NCI-H1436 (cell line): ENCODE results near the gene C1GALT1.
"Not testable (repeated sequence)": the region's sequence is repeated elsewhere in the genome, so short reads cannot be mapped to it uniquely, and the experiment has no call there.

Source experiments
- DNase-seq: peaks from one replicate; lab custom pipeline; 2025; lab: John Stamatoyannopoulos, UW

The C1GALT1 gene

DNA sequence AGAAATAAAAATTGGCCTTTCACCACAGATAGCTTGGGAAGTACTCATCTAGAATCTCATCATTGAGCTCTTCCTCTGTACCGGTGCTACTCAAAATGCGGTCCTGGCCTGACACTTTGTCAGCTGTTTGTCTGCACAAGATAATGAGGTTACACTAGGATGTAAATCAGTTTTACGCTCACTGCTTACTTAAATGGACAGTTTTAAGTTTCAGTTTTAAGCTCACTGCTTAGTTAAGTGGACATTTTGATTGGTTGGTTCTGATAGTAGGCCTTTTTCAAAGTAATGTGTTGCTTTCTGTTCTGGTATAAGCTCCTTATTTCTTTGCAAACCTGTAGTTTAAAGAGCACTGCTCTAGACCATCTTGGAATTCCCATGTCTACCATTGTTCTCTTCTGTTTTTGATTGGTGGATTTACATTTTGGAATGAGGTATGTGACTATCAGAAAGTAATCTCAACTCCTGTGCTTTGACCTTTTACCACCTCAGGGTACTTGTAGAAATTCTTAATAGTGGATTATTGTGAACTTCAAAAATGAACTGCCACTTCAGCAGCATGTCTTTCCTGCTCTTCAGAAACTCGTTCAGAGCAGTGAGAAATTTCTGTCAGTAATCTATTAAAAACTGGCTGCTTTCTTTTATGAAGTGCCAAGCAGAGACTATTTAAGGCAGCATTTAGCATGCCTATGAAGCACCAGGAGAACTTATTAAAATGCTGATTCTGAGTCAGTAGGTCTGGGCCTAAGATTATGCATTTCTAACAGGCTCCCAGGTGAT lies 55.0 kb downstream of the C1GALT1 start:
- no peak for DNase-seq

DNA sequence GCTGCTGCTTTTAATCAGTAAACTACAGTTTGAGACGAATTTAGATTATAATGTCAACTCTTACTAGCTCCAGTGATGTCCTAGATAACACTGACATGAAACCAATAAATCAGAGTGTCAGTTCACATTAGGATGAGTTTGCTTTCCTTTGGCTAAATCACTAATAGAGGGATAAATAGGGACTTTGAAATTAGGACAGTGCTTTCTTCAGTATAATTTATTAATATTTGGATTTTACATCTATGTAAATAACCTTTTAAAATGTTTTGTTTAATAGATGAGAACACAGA lies 55.6 kb downstream of the C1GALT1 start:
- no peak for DNase-seq

- no peak for DNase-seq
Observed at GRCh38 chr7:7239346-7239745, 57.0 kb downstream of the C1GALT1 start.

GRCh38 chr7:7242899-7243298 lies 60.6 kb downstream of the C1GALT1 start:
- no peak for DNase-seq

- DNase-seq: not testable (repeated sequence)
Observed at GRCh38 chr7:7245233-7245632, 62.9 kb downstream of the C1GALT1 start.

DNA sequence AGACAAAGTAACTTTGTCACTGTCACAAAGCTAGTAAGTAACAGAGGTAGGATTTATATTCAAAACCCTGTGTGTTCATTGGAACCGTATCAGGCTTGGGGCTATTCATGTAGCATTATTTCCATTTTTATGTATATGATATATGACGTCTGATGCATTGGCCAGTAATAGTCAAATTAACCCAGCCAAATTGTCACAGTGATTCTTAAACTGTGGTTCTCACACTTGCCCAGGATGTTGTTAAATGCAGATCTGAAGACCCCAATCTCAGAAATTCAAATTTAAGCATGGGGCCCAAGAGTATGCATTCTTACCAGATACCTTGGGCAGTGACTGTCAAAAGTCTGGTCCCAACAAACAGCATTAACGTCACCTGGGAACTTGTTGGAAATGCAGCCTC lies 63.9 kb downstream of the C1GALT1 start:
- DNase-seq: no peak

- no peak for DNase-seq
Observed at GRCh38 chr7:7247658-7248057, 65.3 kb downstream of the C1GALT1 start.

DNA sequence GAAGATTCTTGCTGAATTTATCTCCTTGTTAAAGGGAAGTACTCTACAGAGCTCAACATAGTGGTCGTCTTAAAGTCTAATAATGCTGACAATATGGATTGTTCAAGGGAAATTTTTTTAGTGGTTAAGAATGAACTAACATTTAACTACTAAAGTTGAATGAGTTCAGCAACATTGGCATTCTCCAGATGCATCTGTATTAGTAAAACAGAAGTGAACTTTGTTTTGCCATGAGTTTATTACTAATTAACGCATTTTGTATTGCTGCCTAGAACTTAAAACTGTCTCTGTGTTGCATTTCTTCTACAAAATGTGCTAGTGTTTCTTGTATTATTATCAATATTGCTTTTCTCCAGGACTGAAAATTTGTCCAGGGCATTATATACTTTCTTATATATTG lies 67.5 kb downstream of the C1GALT1 start:
- no peak for DNase-seq

GRCh38 chr7:7251742-7252141 lies 69.4 kb downstream of the C1GALT1 start:
- no peak for DNase-seq

DNA sequence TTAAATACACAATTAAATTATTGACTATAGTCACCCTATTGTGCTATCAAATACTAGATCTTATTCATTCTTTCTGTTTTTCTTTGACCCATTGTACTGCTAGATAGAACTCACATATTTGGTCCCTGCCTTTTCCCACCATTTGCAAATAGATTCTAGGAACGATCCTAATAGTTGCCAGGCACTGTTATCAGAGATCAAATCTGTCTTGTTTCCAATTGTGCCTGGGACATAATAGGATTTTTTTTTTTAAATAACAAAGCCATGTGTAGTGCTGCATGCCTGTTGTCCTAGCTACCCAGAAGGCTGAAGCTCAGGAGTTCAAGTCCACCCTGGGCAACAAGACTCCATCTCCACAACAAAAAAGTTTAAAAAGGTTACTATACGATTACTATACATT lies 72.0 kb downstream of the C1GALT1 start:
- DNase-seq: no peak

DNA sequence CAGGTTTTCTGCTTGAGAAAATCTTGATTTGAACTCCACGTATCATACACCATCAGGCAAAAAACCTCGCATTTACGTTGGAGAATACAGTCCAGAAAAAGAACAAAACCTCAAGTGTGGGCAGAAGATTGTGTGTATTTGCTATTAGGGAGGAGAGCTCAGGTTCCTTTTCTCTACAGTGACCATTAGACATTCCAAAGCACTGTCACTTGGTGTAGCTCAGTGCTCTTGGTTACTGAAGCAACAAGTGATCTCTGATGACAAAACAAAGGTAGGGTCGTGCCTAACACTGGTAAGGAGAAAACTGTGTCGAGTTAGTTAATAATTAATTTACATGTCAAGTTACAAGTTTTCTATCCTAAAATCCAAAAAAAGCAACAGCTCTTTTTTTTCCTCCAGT lies 72.6 kb downstream of the C1GALT1 start:
- no peak for DNase-seq

GRCh38 chr7:7256731-7257274 lies 74.5 kb downstream of the C1GALT1 start:
- no peak for DNase-seq

DNA sequence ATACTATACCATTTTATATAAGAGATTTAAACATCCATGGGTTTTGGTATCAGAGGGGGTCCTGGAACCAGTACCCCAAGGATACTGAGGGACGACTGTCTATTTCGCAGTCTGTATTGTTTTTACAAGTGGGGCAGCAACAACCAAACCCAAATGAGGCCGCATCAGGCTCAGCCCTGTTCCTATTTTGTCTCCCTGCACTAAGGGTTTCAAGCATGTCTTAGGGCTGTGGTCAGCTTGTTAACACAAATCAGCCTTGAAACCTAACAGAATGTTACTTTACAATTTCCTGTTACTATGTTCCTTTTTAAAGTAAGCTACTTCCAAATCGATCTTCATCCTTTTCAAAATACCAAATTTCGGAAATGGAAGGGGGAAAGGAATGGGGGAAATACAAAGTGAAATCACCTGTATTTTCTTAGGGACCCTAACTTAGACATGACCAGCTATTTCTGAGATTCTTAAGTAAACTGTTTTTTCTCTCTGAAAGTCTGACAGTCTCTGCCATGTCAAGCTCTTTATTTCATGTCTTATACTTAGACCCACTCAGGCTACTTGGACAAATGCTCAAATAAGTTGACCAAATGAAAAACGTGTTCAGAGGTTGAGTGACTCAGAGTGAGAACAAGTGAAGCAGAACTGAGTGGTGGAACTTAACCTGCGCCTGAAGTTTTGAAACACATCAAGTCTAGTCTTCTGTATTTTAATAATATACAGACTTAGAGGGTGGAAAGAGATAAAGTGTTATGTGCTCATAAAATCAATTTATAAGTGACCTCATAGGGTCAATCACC lies 75.8 kb downstream of the C1GALT1 start:
- DNase-seq: no peak

- no peak for DNase-seq
Observed at GRCh38 chr7:7261863-7262262, 79.5 kb downstream of the C1GALT1 start.

DNA sequence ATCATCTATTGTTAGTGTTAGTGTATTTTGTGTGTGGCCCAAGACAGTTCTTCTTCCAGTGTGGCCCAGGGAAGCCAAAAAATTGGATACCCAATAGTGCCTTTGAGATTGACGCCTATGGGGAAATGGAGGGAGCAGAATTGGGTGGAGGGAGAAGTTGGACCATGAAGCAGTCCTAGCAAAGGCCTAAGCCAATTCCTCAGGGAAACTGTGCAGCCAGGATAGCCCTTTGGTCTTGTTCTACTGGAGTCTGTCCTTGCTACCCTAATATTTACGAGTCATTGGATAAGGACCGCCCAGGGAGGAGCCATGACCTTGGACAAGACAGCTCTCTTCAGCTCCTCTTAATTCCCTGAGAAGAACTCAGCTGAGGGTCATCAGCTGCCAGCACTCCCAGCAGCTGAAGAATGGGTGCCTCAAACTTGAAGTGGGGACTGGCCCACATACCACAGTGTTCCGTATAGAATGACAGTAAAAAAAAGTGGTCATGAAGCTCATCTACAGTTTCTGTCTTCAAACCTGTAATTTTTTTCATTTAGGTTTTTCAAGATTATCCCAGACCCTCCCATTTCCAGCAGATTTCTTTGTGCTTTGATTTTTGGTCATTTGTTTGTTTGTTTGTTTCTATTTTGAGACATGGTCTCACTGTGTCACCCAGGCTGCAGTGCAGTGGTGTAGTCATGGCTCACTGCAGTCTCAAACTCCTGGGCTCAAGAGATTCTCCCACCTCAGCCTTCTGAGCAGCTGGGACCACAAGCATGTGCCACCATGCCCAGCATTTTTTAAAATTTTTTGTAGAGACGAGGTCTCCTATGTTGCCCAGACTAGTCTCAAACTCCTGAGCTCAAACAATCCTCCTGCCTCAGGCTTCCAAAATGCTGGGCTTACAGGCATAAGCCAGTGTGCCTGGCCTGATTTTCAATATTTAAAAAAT lies 81.2 kb downstream of the C1GALT1 start:
- no peak for DNase-seq

GRCh38 chr7:7264306-7265040 lies 82.1 kb downstream of the C1GALT1 start:
- DNase-seq: no peak

- DNase-seq: no peak
Observed at GRCh38 chr7:7265081-7266075, 83.0 kb downstream of the C1GALT1 start.

DNA sequence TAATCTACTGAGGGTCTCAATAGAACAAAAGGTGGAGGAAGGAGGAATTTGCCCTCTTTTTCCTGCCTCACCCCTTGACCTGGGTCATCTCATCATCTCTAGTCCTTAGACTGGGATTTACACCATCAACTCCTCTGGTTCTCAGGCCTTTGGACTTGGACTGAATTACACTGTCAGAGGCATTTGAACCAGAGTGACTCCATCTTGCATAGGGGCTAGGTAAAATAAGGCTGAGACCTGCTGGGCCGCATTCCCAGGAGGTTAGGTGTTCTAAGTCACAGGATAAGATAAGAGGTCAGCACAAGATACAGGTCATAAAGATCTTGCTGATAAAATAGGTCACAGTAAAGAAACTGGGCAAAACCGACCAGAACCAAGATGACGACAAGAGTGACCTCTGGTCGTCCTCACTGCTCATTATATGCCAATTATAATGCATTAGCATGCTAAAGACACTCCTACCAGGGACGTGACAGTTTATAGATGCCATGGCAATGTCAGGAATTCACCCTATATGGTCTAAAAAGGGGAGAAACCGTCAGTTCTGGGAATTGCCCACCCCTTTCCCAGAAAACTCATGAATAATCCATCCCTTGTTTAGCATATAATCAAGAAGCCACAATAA lies 84.0 kb downstream of the C1GALT1 start:
- no peak for DNase-seq

DNA sequence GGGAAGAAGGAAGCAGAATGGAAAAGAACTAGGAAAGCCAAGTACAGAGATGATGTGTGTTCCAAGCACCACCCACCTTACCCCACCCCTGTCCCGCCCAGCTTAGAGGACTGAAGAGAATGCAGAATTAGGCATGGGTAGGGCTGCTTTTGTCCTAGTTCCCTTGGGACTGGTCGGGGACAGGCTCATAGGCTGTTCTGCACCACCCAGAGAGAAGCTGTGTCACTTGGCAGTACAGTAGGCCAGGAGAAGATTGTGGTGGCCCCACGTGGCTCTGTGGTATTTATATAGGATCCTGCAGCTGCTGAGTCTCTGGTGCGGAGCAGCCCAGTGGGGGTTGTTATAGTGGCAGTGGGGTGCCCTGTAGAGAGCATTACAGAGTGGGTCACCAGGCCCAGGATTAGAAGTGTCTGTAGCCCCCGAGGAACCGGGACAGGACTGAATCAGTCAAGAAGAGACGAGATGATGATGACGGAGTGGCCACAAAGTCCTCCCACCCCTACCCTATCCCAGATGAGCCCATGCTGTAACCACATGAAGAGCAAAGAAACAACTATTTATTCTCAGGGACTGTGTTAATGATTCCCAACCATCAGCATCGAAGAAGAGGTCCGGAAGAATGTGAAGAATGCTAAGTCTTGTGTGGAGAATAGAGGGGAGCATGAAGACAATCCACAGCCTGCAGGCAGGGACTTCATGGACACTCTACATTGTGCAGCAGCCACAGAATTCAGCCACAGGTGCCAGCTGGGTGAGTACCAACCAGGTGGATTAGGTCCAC lies 88.9 kb downstream of the C1GALT1 start:
- no peak for DNase-seq
